SH-SY5Y (cell line): ENCODE results near the gene PARN.

ENCODE experiments used
- GATA2 ChIP-seq: IDR thresholded peaks from 2 replicates; pipeline ENCODE4 v1.6.1; 2011; ENCODE audit warnings: mild to moderate bottlenecking, low read depth, low read length
- GATA3 ChIP-seq: IDR thresholded peaks from 2 replicates; pipeline ENCODE4 v1.6.1; 2011; ENCODE audit warnings: low read depth, mild to moderate bottlenecking, low read length, moderate library complexity

DNA sequence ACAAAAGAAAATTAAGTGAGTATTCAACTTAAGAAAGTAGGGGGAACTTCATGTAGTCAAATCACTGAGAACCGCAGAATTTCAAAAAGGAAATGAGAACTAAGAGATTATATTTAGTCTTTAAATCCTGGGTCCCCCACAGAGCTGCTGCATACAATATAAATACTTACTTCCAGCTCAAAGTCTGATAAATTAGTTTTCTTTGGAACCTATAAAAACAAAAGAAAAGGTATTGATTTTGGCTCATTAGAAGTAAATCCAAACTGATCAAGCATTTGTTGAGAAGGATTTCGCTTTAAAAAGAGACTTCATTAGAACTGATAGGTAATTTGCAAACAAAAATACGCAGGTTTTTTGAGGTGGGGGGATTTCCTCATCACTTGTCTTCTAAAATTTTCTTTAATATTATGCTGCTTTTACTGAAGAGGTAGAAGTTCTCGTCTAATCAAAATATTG is 21.9 kb downstream of the PARN start:
- TF ChIP-seq GATA2: no peak
- TF ChIP-seq GATA3: no peak
